ENCODE measurements around the gene SEMA5A. TPM values are rescaled to one million over a fixed set of nuclear protein-coding genes. Genes with fewer than 3 reads are reported as not detected.
A peak's percentile ranks its signal among the peaks of the same experiment; 100 is the strongest.

SEMA5A gene
- total RNA-seq, 6 experiments from 2014 or later = 54.2 to 69.7 (median 59.9) TPM

DNA sequence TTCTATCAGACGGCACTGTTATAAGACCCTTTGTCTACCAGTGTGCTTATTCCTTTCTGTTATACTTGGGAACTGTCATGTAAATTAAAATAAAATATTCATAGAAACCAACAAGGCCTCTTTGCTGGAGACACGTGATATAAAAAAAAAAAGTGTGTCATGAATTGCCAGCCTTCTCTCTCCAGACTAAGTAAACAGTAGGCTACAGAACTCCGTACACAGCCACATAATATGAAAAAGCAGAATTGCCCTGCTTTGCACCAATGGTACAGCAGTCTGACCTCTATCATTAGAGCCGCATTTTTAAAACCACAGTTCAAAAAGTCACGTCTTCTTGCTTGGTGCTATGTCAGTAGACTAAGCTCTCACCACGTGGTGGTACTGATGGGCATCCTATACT is 231.3 kb downstream of the SEMA5A start:
- H3K27me3 Mint-ChIP-seq (ENCODE audit: insufficient read depth) = no peaks in the 10 kb centered on the region; the same call in 1 of the 2 replicates

GRCh38 chr5:9313751-9314150 is 232.1 kb downstream of the SEMA5A start:
- TF ChIP-seq, protein P1, sequence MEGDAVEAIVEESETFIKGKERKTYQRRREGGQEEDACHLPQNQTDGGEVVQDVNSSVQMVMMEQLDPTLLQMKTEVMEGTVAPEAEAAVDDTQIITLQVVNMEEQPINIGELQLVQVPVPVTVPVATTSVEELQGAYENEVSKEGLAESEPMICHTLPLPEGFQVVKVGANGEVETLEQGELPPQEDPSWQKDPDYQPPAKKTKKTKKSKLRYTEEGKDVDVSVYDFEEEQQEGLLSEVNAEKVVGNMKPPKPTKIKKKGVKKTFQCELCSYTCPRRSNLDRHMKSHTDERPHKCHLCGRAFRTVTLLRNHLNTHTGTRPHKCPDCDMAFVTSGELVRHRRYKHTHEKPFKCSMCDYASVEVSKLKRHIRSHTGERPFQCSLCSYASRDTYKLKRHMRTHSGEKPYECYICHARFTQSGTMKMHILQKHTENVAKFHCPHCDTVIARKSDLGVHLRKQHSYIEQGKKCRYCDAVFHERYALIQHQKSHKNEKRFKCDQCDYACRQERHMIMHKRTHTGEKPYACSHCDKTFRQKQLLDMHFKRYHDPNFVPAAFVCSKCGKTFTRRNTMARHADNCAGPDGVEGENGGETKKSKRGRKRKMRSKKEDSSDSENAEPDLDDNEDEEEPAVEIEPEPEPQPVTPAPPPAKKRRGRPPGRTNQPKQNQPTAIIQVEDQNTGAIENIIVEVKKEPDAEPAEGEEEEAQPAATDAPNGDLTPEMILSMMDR (IDR thresholded peaks at IDR 0.05) = 0 out of 2 replicates have a peak, but pooled peaks have one; percentile 19
- no peak overlapping the region for H3K27ac Mint-ChIP-seq
- H3K36me3 Mint-ChIP-seq (ENCODE audit: low read depth) = peaks cover 12% of the 10 kb centered on the region
- H3K4me1 Mint-ChIP-seq (ENCODE audit: low read depth) = peaks cover 8% of the 10 kb centered on the region
- no peaks in the 10 kb centered on the region; the same call in 1 of the 2 replicates for H3K27me3 Mint-ChIP-seq (ENCODE audit: insufficient read depth)
- H3K9me3 Mint-ChIP-seq = no peaks in the 10 kb centered on the region
- no peak overlapping the region for H3K4me3 Mint-ChIP-seq
- no peak for DNase-seq

More for the DNA sequence above, 231.3 kb downstream of the SEMA5A start:
- H3K9me3 Mint-ChIP-seq = no peaks in the 10 kb centered on the region
- no peak overlapping the region for H3K27ac Mint-ChIP-seq
- H3K36me3 Mint-ChIP-seq (ENCODE audit: low read depth) = peaks cover 12% of the 10 kb centered on the region
- no peak for DNase-seq
- H3K4me1 Mint-ChIP-seq (ENCODE audit: low read depth) = peaks cover 8% of the 10 kb centered on the region
- TF ChIP-seq, protein P1 (IDR thresholded peaks at IDR 0.05) = no peak
- H3K4me3 Mint-ChIP-seq = no peak overlapping the region

DNA sequence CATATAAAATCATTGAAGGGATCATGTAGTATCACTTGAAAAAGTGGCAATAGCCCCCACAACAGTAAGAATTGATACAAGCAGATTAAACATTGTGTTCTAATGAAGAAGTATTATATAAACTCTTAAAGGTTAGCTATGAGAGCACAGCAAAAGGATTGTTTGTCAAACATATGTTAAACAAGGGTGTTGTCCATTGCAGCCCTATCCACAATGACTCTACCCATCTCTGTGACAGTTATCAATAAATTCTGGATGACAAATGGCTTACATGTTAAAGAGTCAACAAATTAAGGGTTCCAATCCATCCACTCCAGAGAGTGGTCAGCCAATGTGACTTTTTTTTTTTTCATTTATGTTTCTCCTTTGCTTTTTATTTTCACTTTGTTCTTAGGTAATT is 238.7 kb downstream of the SEMA5A start:
- Mint-ChIP-seq H3K27me3 (ENCODE audit: insufficient read depth) (no peaks in the 10 kb centered on the region), H3K36me3 (ENCODE audit: low read depth) (peaks cover 6% of the 10 kb centered on the region; the same call in 1 of the 2 replicates), H3K4me3 (no peak overlapping the region), H3K27ac (no peak overlapping the region), H3K9me3 (no peaks in the 10 kb centered on the region), H3K4me1 (ENCODE audit: low read depth) (no peaks in the 10 kb centered on the region)
- TF ChIP-seq, protein P1 (IDR thresholded peaks at IDR 0.05) = no peak
- no peak for DNase-seq

DNA sequence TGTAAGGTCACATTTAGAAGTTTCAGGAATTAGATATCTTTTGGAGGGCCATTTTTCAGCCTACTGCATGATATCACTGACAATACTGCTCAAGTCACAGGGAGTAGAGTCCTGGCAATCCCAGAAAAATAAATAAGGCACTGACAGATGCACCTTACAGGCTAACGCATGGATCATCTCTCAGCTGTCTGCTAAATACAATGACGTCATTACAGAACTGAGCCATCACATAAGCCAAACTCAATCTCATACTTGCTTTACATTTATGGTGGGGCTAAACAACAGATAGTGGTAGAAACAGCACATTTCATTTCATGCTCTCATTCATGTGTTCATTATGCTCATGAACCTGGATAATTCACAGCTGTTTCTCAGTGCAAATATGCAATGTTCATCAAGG is 243.7 kb downstream of the SEMA5A start:
- DNase-seq = no peak
- H3K4me1 Mint-ChIP-seq (ENCODE audit: low read depth) = no peaks in the 10 kb centered on the region
- H3K27ac Mint-ChIP-seq = no peak overlapping the region
- H3K4me3 Mint-ChIP-seq = no peak overlapping the region
- H3K27me3 Mint-ChIP-seq (ENCODE audit: insufficient read depth) = no peaks in the 10 kb centered on the region
- TF ChIP-seq, protein P1 (IDR thresholded peaks at IDR 0.05) = no peak
- H3K36me3 Mint-ChIP-seq (ENCODE audit: low read depth) = peaks cover 5% of the 10 kb centered on the region; the same call in 1 of the 2 replicates
- no peaks in the 10 kb centered on the region for H3K9me3 Mint-ChIP-seq

GRCh38 chr5:9301200-9301599 is 244.7 kb downstream of the SEMA5A start:
- H3K27ac Mint-ChIP-seq = no peak overlapping the region
- no peaks in the 10 kb centered on the region for H3K4me1 Mint-ChIP-seq (ENCODE audit: low read depth)
- no peaks in the 10 kb centered on the region for H3K9me3 Mint-ChIP-seq
- TF ChIP-seq, protein P1 (IDR thresholded peaks at IDR 0.05) = no peak
- no peak overlapping the region for H3K4me3 Mint-ChIP-seq
- no peak for DNase-seq
- H3K36me3 Mint-ChIP-seq (ENCODE audit: low read depth) = peaks cover 5% of the 10 kb centered on the region; the same call in 1 of the 2 replicates
- H3K27me3 Mint-ChIP-seq (ENCODE audit: insufficient read depth) = no peaks in the 10 kb centered on the region

GRCh38 chr5:9297134-9297533 is 248.7 kb downstream of the SEMA5A start:
- Mint-ChIP-seq H3K4me1 (ENCODE audit: low read depth) (no peaks in the 10 kb centered on the region), H3K27me3 (ENCODE audit: insufficient read depth) (no peaks in the 10 kb centered on the region), H3K36me3 (ENCODE audit: low read depth) (peaks cover 9% of the 10 kb centered on the region; the same call in 1 of the 2 replicates), H3K27ac (no peak overlapping the region), H3K9me3 (no peaks in the 10 kb centered on the region), H3K4me3 (no peak overlapping the region)
- DNase-seq = no peak
- TF ChIP-seq, protein P1 (IDR thresholded peaks at IDR 0.05) = no peak

All from HFFc6 (cell line).